Inflammatory macrophage treated with lipopolysaccharide for 4 hours (primary cell): Measurements from ENCODE around the gene FBP1.

ENCODE experiments used
- DNase-seq: peaks from one replicate; pipeline ENCODE4 v3.0.0-alpha.2; 2020

The FBP1 gene

GRCh38 chr9:94655739-94656138, 16.4 kb upstream of the FBP1 start:
- no peak for DNase-seq

DNA sequence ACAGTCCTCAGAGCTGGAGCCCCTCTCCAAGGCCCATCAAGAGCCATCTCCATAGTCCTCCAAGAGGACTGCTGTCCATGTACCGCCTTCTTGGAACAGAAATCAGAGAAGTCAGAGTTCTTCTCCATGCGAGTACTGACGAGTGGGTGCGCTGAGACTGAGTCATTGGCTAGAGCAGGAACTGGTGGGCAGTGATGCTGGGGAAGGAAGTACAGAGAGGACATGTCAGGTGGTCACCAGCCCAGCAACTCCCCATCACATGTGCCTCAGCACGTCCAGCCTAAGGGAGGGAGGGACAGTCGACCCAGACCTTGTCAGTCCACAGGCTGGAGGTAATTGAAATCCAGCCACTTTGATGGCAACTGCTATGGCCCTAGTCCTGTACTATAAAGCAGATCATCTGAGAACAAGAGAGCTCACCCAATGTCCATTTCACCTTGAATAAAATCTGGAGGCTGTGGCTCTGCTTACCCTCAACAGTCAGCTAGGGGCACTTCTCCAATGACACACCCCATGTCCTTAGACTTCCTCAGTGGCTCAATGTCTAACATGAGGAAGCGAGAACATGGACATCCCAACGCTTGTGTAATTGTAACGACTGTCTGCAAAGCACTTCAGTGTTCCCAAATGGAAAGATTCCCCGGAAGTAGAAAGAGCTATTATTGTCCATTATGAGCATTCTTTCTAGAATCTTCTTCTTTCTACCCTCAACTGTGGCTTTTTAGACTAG, 15.0 kb upstream of the FBP1 start:
- peak; percentile 97 for DNase-seq

DNA sequence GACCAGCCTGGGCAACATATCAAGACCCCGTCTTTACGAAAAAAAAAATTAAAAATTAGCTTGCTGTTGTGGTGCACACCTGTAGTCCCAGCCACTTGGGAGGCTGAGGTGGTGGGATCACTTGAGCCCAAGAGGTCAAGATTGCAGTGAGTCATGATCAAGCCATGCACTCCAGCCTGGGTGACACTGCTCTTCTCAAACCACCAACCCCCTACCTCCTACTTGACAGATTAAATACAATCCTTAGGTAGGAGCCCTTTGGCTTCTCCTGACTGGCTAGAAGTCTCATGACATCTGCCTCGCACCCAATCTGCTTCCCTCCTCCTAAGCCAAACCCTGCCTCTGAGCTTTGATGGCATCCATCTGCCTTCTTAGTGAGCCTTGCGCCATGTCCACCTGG, 11.6 kb upstream of the FBP1 start:
- peak; percentile 53 for DNase-seq

GRCh38 chr9:94649100-94649819, 9.9 kb upstream of the FBP1 start:
- peak; percentile 98 for DNase-seq

DNA sequence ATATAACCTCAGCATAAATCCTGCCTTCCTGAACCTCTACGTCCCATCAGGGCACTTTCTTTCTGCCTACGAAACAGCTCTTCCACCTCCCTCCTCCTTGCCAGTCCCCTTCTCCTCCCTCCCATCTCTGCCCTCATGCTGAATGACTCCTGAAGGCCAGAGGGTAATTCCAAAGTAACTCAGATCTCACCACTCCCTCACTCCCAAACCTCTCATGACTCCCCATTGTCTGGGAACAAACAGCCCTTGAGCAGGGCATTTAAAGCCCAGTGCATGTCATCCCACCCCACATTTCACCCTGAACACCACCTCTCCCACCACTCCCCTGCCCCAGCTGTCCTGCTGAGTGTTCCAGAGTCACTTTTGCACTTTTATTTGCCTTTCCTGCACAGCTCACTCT, 8.9 kb upstream of the FBP1 start:
- no peak for DNase-seq

- peak; percentile 55 for DNase-seq
Observed at GRCh38 chr9:94645901-94646300, 6.6 kb upstream of the FBP1 start.

DNA sequence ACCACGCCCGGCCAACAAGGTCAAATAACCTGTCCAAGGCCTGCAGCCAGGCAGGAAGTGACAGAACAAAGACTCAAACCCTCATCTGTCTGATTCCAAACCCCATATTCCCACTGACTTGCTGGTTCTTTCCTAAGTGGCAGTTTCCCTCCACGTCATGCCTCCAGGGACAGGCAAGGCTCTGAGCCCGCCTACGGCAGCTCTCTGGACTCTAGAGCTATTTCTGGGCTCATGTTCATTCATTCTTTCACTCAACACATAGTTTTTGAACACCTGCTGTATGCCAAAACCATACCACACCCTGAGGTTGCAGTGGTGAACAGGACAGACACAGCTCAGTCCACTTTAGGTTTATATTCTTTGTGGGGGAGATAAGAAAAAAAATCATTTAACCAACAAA, 5.2 kb upstream of the FBP1 start:
- peak; percentile 51 for DNase-seq

DNA sequence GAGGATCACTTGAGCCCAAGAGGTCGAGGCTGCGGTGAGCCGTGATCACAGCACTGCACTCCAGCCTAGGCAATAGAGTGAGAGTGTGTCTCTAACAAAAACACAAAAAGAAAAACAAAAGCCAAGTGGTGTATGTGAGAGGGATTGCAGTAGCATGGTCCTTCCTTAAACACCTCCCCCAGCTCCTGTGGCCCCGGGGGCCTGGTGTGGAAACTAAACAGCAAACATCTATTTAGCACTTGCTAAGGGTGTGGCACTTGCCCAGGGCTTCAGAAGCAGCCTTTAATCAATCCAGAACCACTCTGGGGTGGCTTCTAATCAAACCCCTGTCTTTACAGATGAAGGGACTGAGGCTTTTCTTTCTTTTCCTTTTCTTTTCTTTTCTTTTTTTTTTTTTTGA, 4.4 kb upstream of the FBP1 start:
- DNase-seq, result peak; percentile 72

DNA sequence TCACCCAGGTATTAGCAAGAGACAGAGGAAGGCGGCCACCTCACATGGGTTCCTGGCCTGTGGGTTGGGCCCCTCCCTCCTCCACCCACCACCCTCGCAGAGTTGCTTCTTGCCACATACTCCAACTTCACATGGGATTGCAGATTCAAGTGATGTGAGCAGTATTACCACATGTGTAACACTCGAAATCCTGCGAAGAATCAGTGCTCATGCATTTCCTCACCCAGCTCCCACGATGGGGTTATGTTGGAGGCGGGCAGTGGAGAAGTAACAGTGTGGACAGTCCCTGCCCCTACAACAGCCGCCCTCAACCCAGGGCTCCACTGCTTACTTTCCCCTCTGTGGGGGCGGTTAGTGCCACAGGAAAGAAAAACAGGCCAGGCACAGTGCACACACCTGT, 3.9 kb upstream of the FBP1 start:
- DNase-seq, result peak; percentile 97

GRCh38 chr9:94642501-94642900, 3.2 kb upstream of the FBP1 start:
- no peak for DNase-seq

- no peak for DNase-seq
Observed at GRCh38 chr9:94639999-94640376, 670 bp upstream of the FBP1 start.

GRCh38 chr9:94638335-94639060, 820 bp downstream of the FBP1 start:
- peak; percentile 39 for DNase-seq

GRCh38 chr9:94632737-94633136, 6.6 kb downstream of the FBP1 start:
- DNase-seq, result no peak

DNA sequence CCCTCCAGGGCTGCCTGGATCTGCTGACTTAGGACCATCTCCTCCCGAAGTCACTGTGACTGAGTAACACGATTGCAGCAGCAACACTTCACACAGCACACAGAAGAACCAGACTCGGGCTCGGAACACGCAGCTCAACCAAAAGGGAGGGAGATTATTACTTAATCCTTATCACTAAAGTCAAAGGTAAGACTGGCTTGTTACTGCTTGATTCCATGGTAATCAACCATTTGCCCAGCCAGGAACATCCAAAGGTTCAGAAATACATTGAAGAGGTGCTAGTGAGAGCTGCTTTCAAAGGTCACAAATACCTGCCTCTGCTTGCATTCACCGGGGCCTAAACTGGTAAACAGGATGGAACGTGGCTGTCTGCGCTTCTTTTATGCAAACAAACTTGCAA, 7.7 kb downstream of the FBP1 start:
- no peak for DNase-seq

DNA sequence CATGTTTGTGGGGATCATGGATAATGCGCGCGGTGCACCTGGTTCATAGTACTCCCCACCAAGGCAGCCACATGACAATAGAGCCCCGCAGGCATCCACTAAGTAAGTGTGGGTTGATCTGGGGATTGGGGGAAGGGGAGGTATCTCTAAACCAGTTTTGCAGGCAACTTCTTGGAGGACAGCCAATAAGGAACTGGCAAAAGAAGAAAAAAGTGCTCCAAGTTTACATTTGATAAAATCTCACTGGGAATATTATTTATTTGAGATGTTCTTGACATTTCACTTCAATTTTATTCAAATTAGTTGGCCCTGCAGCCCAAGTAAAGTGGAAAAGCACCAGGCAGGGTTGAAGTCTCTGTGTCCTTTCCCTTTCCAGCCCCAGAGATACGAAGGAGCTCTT, 8.5 kb downstream of the FBP1 start:
- DNase-seq, result no peak

GRCh38 chr9:94630281-94630680, 9.0 kb downstream of the FBP1 start:
- DNase-seq, result no peak

- no peak for DNase-seq
Observed at GRCh38 chr9:94627287-94627686, 12.0 kb downstream of the FBP1 start.

- DNase-seq, result no peak
Observed at GRCh38 chr9:94625835-94626234, 13.5 kb downstream of the FBP1 start.

GRCh38 chr9:94624629-94625028, 14.7 kb downstream of the FBP1 start:
- no peak for DNase-seq

DNA sequence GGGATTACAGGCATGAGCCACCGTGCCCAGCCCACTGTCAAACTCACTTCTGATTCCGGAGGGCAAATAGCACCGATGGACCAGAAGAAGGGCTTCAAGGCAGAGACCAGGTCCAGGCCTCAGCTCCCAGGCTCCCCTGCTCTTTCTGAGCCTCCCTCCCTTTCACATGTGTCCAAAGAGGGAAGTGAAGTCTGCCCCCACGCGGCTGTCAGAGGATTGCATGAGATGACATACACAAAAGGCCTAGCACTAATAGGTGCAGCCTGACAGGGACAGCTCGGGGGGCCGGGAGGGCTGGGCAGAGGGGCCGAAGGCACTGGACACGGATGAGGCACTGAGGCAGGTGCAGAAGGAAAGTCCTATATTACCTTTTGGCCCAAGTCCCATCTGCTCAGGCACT, 16.1 kb downstream of the FBP1 start:
- peak; percentile 73 for DNase-seq

- DNase-seq, result no peak
Observed at GRCh38 chr9:94622087-94622800, 17.1 kb downstream of the FBP1 start.

GRCh38 chr9:94619026-94619425, 20.3 kb downstream of the FBP1 start:
- no peak for DNase-seq

DNA sequence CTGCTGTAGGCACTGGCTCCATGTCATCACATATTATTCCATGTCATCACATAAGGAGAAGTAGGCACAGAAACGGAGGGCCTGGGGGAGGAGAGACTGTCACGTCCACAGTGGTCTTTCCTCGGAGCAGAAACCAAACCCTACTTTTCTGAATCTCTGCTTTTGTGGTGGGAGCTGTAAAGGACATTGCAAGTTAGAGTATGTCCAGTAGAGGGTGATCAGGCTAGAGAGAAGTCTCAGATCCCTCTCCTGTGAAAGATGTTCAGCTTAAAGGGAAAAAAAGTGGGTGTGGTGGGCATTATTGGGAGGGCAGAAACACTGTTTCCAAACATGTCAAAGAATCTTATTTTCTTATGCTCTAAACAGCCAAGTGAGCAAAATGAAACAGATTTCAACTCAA, 26.3 kb downstream of the FBP1 start:
- DNase-seq, result no peak
